Hematopoietic multipotent progenitor cell treated with erythropoietin and hydrocortisone succinate and interleukin-3 and kit ligand, for 15 days (in vitro differentiated cells): ENCODE measurements around the gene SUV39H2.
A peak's percentile ranks its signal among the peaks of the same experiment; 100 is the strongest.
"Not testable (repeated sequence)": the region's sequence is repeated elsewhere in the genome, so short reads cannot be mapped to it uniquely, and the experiment has no call there.

Source experiments
- DNase-seq: peaks from one replicate; pipeline ENCODE4 v3.0.0-alpha.2; 2015; ENCODE audit warnings: low spot score

The SUV39H2 gene

DNA sequence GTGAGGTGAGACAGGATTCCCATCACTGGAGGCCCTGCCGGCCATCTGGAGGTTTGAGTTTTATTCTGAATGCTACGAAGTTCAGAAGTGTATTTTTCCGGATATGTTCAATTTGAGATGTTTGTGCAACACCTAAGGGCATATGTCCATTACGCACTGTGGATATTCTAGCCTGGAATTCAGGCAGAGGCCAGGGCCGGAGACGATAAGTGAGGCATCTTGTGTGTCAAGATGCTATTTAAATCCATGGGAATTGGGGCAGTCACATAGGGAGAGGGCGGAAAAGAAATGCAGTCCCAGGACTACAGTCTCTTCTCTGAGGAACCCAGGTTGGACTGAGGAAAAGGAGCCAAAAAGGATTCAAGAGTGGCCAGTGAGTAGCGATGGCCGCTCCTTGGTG lies 1.9 kb upstream of the SUV39H2 start:
- DNase-seq: no peak

DNA sequence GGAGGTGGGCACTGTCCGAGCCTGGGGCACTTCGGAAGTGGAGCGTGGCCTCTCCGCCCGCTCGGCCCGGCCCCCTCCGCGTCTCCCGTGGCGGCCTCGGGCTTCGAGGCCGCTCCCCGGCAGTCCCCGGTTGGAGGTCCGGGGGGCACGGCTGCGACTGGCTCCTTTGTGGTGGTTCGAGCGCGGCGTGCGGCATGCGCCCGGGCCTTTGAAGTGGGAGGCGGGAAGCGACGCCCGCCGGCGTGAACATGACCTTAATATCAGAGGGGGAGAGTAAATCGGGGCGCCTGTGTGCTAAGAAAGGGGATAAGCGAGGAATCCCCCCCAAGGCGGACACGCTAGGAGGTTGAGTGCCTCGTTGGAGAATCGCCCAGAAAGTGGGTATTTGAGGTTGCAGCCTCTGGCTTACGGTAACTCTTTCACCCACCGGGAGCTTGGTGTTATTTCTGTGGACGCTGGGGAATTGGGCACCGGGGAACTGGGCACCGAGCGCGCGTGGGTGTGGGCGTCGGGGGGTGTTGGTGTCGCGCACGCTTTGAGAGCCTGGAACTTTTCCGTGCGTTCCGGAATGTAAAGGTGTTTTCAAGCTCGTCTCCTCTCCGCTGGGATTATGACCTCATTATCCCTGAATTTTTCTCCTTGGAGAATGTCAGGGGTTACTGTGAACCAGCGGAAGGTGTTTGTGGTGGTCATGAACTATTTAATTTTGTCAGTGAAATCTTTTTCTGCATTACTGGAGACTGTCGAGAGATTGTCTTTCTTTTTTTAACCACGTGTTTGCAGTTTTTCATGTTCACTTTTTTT lies 660 bp downstream of the SUV39H2 start:
- no peak for DNase-seq

- DNase-seq: no peak
Measured at GRCh38 chr10:14879928-14880193, 1.2 kb downstream of the SUV39H2 start.

- DNase-seq: no peak
Measured at GRCh38 chr10:14880229-14880628, 1.6 kb downstream of the SUV39H2 start.

DNA sequence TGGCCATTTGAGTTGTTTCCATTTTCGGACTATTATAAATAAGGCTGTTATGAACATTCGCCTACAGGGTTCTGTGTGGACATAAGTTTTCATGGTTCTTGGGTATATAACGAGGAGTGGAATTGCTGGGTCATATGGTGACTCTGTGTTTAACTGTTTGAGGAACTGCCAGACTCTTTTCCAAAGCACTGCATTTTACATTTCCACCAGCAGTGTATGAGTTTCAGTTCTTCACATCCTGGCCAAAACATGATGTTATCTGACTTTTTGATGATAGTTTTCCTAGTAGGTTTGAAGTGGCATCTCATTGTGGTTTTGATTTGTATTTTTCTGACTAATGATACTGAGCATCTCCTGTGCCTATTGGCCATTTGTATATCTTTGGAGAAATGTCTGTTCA lies 5.4 kb downstream of the SUV39H2 start:
- no peak for DNase-seq

GRCh38 chr10:14889318-14889717 lies 10.7 kb downstream of the SUV39H2 start:
- peak; percentile 21 for DNase-seq

GRCh38 chr10:14891151-14891550 lies 12.5 kb downstream of the SUV39H2 start:
- no peak for DNase-seq

DNA sequence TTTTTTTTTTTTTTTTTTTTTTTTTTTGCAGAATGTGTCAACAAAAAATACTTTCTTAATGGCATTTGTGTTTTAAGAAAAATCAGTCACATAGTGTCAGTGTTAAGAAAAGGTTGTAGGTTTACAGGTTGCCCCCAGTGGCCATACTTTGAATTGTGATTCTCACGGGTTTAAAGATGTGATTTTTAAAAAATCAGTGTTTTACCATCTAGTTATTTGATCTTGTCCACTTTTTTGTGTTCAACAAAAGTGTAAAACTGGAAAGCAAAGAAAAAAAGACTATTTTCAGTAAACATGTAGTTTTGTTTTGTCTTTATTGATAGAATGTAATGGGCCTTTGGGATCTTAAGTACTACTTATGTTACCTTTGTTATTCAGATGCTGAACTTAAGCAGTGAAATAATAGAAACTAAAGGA lies 25.7 kb downstream of the SUV39H2 start:
- peak; percentile 42 for DNase-seq

- no peak for DNase-seq
Measured at GRCh38 chr10:14904864-14905263, 26.2 kb downstream of the SUV39H2 start.

GRCh38 chr10:14905890-14906289 lies 27.2 kb downstream of the SUV39H2 start:
- DNase-seq: no peak

DNA sequence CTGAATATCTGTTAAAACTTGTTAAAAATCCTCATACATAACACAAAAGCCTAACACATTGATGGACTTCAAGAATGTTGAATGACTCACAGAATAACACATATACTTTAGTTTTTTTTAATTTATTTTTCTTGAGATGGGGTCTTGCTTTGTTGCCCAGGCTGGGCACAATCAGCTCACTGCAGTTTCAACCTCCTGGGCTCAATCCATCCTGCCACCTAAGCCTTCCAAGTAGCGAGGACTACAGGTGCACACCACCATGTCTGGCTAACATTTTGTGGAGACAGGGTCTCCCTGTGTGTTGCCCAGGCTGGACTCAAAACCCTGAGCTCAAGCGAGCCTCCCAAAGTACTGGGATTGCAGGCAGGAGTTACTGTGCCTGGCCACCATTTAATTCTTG lies 28.1 kb downstream of the SUV39H2 start:
- DNase-seq: no peak

DNA sequence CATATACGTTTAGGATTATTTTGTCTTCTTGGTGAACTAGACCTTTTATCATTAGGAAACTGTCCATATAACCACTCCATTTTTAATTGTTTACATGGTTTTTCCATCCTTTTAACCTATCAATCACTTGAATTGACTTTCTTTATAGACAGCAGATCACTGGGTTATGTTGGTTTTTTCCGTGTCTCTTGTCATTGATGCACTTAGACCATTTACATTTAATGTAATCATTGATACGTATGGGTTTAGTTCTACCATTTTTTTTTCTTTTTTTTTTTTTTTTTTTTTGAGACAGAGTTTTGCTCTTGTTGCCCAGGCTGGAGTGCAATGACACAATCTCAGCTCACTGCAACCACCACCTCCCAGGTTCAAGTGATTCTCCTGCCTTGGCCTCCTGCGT lies 28.9 kb downstream of the SUV39H2 start:
- not testable (repeated sequence) for DNase-seq

DNA sequence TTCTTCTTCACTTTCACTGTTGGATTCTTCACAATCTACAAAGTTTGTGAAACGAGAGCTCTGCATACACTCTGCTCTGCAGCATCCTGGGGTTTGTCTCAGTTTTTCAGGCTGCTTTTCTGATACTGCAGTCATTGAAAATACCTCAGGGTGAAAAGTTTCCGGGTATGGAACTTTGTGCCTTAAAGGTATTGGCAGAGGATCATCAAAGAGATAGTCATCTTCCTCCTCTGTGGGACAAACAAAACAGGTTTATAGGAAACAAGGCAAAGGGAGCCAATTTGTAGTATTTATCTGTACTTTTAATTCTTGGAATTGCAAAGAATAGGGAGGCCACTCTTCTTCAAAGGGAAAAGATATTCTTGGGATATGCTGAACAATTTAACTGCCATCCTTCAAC lies 30.4 kb downstream of the SUV39H2 start:
- DNase-seq: no peak

DNA sequence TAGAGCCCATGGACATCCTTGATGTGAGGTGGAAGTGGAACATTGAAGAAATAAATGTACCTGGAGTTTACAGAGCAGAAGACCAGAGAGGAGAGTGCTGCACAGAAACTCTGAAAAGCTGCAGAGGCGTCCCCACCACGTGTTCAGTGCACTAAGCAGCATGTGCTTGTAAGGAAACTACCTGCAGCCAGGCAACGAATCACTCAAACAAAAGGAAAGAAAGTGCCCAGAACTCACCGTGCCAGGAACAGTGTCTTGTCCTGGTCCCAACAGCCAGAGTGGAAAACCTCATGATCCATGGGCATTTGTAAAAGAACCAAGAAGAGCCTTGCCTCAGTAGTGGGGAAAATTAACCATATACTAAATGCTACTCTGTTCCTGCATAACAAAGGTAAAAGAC lies 32.3 kb downstream of the SUV39H2 start:
- no peak for DNase-seq

DNA sequence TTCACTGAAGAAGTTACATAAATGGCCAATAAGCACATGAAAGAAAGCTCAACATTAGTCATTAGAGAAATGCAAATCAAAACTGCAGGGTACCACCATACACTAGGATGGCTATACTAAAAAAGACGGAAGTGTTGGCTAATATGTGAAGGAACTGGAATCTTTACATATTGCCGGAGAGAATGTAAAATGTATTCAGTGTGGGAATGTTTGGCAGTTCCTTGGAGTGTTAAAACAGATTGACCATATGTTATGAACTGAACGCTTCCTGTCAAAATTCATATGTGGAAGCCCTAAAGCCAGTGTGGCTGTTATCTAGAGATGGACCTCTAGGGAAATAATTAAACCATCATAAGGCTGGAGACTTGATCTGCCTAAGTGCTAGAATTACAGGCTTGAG lies 33.1 kb downstream of the SUV39H2 start:
- no peak for DNase-seq

- no peak for DNase-seq
Measured at GRCh38 chr10:14916600-14916999, 37.9 kb downstream of the SUV39H2 start.

DNA sequence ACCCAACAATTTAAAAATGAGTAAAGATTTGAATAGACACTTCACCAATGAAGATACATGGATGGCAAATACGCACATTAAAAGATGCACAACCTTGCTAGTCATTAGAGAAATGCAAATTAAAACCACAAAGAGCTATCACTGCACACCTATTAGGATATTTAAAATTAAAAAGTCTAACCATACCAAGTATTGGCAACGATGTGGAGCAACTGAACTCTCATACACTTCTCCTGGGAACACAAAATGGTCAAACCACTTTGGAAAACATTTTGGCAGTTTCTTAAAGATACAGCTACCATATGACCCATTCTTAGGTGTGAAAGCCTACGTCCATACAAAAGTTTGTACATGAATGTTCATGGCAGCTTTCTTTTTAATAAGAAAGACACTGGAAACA lies 39.2 kb downstream of the SUV39H2 start:
- no peak for DNase-seq

- DNase-seq: no peak
Measured at GRCh38 chr10:14918964-14919363, 40.3 kb downstream of the SUV39H2 start.

GRCh38 chr10:14924013-14924412 lies 45.3 kb downstream of the SUV39H2 start:
- DNase-seq: no peak

DNA sequence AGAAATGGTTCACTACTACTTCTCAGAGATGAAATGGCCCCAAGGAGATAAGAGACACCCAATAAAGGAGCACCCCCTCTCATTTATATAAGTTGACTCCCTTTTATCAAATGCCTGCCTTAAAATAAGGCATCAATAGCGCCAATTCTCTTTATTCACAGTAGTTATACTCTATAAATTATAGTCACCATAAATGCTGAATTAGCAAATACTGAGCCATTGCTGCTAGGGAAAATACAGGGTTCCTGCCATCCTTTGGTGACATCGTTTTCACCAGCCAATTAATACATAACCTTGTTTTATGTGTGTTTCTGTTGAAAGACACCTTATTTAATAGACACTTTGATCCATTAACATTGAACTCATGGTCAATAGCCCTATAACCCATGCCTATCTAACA lies 46.6 kb downstream of the SUV39H2 start:
- no peak for DNase-seq

- no peak for DNase-seq
Measured at GRCh38 chr10:14926061-14926470, 47.4 kb downstream of the SUV39H2 start.

GRCh38 chr10:14926722-14927416 lies 48.2 kb downstream of the SUV39H2 start:
- no peak for DNase-seq

DNA sequence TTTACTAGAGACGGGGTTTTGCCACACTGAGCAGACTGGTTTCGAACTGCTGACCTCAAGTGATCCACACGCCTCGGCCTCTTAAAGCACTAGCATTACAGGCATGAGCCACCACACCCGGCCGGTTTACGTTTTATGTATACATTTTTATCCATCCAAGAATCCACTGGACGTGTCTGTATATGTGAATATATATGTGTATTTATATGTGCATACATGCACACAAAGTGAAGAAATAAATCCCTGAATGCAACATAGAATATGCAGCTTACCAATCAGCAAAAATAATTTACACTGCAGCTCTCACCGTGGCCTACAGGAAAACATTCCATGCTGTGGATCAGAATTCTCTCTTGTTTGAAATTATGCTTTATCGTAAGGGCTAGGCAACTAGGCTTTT lies 51.9 kb downstream of the SUV39H2 start:
- DNase-seq: no peak

DNA sequence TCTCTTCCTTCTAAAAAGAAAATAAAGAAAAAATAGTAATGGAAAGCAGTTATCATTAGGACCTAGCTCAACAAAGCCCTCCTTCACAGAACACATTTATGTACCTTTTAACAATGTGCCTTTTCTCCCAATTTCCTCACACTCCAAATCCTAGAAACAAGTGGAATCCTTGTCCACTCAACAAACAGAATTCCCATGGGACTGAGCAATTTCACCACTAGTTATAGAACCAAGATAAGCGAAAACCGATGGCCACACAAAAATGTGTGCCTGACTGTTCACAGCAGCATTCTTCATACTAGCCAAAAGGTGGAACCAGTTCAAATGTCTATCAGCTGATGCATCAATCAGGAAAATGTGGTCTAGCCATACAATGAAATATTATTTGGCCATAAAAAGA lies 57.9 kb downstream of the SUV39H2 start:
- DNase-seq: no peak
